ENCODE results near the gene C1QTNF9. TPM values are rescaled to one million over a fixed set of nuclear protein-coding genes. Genes with fewer than 3 reads are reported as not detected.

C1QTNF9 gene
- total and polyA plus RNA-seq, 4 donors, result 0.10 to 0.25 (median 0.19) TPM; not detected in 1

GRCh38 chr13:24269821-24270220 lies 39.6 kb upstream of the C1QTNF9 start (continued):
- TF ChIP-seq SP1 (IDR thresholded peaks at IDR 0.05) (no peak), ATF3 (IDR thresholded peaks at IDR 0.05) (no peak), NR2F2 (IDR thresholded peaks at IDR 0.05) (no peak), JUND (IDR thresholded peaks at IDR 0.05) (no peak), FOXA2 (IDR thresholded peaks at IDR 0.05) (no peak)

- no peaks in the 10 kb centered on the region for H3K9me3 ChIP-seq (ENCODE audit: control insufficient read depth in 4 of 4, low read length in 3 of 4)
- peak overlapping the region in 1 of 3 donors; percentile 3 for H3K4me3 ChIP-seq (ENCODE audit: low read depth in 1 of 3, low read length in 3 of 3)
- H3K27me3 ChIP-seq (ENCODE audit: control insufficient read depth in 4 of 4, insufficient read depth in 4 of 4, low read length in 3 of 4), result no peaks in the 10 kb centered on the region
- H3K9ac ChIP-seq (ENCODE audit: low read depth in 1 of 2, low read length in 2 of 2), result peak overlapping the region; percentile 11 to 80
- H3K27ac ChIP-seq (ENCODE audit: low read depth in 1 of 2, low read length in 2 of 2), result peak overlapping the region; percentile 81 to 85
- peaks cover 0 to 2% (median under 1%) of the 10 kb centered on the region in 4 donors for H3K36me3 ChIP-seq (ENCODE audit: control insufficient read depth in 4 of 4, insufficient read depth in 3 of 4, low read depth in 1 of 4, low read length in 3 of 4)
- peak; percentile 41 for DNase-seq (ENCODE audit: low spot score)
- 2% methylated on average over 10 of the region's 10 CpGs for WGBS
- peaks cover 14 to 46% (median 32%) of the 10 kb centered on the region in 4 donors for H3K4me1 ChIP-seq (ENCODE audit: control insufficient read depth in 4 of 4, insufficient read depth in 4 of 4, low read length in 3 of 4)
- TF ChIP-seq SP1 (IDR thresholded peaks at IDR 0.05), result no peak
- no peak for TF ChIP-seq JUND (IDR thresholded peaks at IDR 0.05)
- no peak for TF ChIP-seq TAF1 (conservative IDR thresholded peaks at IDR 0.05)
- peak; percentile 26 for TF ChIP-seq CTCF (IDR thresholded peaks at IDR 0.05; ENCODE audit: low read depth, low read length, missing input control)
- TF ChIP-seq RXRA (IDR thresholded peaks at IDR 0.05), result peak; percentile 39 to 43
- no peak for TF ChIP-seq NR2F2 (IDR thresholded peaks at IDR 0.05)
- TF ChIP-seq MAX (IDR thresholded peaks at IDR 0.05), result no peak
- no peak for TF ChIP-seq GABPA (IDR thresholded peaks at IDR 0.05 in 1 of 2, conservative IDR thresholded peaks at IDR 0.05 in 1 of 2)
- peak; percentile 50 for TF ChIP-seq YY1 (IDR thresholded peaks at IDR 0.05)
- TF ChIP-seq ZBTB33 (IDR thresholded peaks at IDR 0.05), result no peak
- no peak for TF ChIP-seq HNF4G (IDR thresholded peaks at IDR 0.05)
- no peak for TF ChIP-seq EGR1 (IDR thresholded peaks at IDR 0.05; ENCODE audit: low read depth in 2 of 2)
- peak; percentile 10 to 31 for TF ChIP-seq RAD21 (IDR thresholded peaks at IDR 0.05)
- TF ChIP-seq REST (IDR thresholded peaks at IDR 0.05), result peak; percentile 32
- no peak for TF ChIP-seq FOXA1 (IDR thresholded peaks at IDR 0.05)
- TF ChIP-seq ATF3 (IDR thresholded peaks at IDR 0.05), result no peak
- TF ChIP-seq HNF4A (conservative IDR thresholded peaks at IDR 0.05), result peak; percentile 23 to 47
- TF ChIP-seq FOXA2 (IDR thresholded peaks at IDR 0.05), result no peak
Observed at GRCh38 chr13:24270639-24271141, 38.7 kb upstream of the C1QTNF9 start.

Data from liver (tissue), 9 donors.